Amniotic epithelial cell (primary cell): ENCODE results near the gene PODN.

ENCODE experiments used
- DNase-seq: peaks from one replicate; pipeline ENCODE4 v3.0.0-alpha.2; 2010; ENCODE audit warnings: low read depth

PODN gene

GRCh38 chr1:53051676-53052075, 10.3 kb upstream of the PODN start:
- DNase-seq: no peak

DNA sequence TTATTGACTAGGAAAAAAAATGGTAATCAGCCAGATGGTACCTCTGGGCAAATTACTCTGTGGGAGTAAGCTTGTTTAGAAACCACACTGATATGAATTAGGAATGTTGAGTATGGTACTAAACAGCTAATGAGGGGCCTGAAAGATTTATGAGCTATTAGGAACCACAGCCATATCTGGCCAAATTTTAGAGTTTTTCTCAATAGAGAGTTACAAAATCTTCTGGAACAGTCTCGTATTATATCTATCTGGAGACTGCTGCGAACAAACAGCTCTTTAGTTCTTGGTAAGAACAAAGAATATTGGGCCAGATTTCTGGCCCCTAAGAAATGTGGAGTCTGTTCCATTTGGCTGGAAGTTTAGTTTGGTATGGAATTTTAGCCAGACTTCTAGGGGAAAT, 4.9 kb upstream of the PODN start:
- DNase-seq: peak; percentile 88

GRCh38 chr1:53060579-53060978, 1.4 kb upstream of the PODN start:
- peak; percentile 68 for DNase-seq

DNA sequence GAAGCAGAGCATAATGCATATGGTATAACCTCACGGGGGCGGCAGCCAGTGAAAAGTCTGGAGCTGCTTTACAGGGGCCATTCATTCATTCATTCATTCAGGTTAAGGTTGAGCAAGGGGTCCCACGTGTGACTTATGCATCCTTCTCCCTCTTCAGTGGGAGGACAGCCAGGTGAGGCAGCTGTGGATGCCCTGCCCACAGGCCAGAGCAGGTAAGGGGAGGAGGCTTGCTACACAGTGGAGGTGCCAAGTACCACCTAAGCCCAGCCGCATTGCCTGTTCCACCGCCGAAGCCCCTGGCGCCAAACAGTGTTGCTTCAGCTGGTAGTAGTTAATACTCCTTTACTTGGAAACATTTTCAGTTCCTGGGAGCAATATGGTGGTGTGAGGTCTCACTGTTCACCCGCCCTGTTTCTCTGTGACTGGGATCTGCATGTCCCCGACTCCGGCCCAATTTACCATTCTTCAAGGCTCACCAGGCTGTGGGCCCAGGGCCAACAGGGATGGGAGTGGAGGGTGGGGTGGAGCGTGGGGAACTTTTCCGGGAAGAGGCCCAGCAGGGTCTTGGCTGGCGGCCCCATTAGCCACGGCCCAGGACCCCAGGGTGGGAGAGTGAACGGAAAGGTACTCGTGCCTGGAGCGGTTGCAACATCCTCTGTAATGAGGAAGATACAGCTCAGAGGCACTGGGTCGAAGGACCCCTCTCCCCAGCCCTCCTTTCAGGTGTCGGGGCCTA, 722 bp upstream of the PODN start:
- DNase-seq: no peak

GRCh38 chr1:53062708-53063591, 937 bp downstream of the PODN start:
- no peak for DNase-seq

DNA sequence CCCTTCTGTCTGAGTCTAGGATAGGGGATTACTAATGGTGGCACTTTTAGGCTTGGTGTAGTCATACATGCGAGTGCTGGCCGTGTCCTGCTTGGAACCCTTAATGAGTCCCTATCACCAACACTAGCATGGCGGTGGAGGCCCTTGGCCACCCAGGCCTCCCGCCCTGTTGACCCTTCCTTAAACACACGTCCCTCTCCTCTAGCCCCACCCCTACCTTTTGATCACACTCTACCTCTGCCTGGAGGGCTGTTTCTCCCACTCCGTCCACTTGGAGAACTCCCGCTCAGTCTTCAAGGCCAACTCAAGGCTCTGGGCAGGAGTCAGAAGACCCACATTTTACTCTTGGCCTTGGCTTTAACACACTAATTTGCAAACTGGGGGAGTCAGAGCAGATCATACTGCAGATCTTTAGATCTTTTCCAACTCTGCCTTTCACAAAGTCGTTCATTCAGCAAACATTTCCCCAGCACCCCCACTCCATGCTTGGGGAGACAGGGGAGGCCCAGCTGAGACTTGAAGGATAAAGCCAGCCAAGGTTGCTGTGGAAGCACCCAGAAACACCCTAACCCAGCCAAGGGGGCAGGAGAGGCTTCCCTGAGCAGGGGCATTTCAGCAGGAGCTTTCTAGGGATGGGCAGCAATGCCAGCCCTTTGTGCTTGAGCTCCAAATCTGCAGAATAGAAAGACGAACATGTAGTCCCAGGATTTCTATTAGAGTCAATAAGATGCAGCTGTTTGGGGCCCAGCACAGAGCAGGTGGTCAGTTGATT, 1.9 kb downstream of the PODN start:
- no peak for DNase-seq

GRCh38 chr1:53065391-53065790, 3.4 kb downstream of the PODN start:
- DNase-seq: no peak

DNA sequence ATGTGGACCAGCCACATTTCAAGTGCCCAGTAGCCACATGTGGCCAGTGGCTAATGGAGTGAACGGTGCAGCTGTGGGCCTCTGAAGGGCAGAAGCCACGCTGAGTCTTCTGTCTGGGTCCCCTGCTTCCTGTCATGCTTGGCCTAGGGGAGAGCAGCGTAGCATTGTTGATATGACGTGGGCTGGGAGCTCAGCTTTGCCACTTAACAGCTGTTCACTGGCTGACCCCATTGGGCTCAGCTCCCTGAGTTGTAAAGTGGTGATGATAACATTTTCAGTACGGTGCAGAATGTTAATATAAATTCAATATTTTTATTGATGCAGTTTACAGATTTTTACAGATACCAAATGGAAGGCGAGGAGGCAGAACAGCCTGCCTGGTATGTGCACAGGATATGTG, 4.5 kb downstream of the PODN start:
- no peak for DNase-seq

- DNase-seq: no peak
Observed at GRCh38 chr1:53066891-53067738, 5.1 kb downstream of the PODN start.

- no peak for DNase-seq
Observed at GRCh38 chr1:53067886-53068285, 5.9 kb downstream of the PODN start.

- no peak for DNase-seq
Observed at GRCh38 chr1:53068314-53069099, 6.5 kb downstream of the PODN start.

- DNase-seq: no peak
Observed at GRCh38 chr1:53069265-53069662, 7.3 kb downstream of the PODN start.

DNA sequence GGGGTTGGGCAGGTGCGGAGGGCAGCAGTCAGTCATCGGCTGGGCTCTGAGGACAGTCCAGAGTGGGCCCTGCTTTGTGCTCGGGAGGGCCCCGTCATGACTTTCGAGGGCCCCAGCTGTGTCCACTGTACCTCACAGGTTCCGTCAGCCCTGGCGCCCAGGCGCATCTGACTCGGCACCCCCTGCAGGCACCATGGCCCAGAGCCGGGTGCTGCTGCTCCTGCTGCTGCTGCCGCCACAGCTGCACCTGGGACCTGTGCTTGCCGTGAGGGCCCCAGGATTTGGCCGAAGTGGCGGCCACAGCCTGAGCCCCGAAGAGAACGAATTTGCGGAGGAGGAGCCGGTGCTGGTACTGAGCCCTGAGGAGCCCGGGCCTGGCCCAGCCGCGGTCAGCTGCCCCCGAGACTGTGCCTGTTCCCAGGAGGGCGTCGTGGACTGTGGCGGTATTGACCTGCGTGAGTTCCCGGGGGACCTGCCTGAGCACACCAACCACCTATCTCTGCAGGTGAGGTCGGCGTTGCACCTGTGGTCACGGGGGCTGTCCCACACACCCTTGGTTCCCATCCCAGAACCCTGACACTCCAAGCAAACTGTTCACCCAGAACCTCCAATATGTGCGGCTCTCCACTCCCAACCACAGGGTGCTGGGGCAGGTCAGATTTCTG, 7.8 kb downstream of the PODN start:
- DNase-seq: no peak

DNA sequence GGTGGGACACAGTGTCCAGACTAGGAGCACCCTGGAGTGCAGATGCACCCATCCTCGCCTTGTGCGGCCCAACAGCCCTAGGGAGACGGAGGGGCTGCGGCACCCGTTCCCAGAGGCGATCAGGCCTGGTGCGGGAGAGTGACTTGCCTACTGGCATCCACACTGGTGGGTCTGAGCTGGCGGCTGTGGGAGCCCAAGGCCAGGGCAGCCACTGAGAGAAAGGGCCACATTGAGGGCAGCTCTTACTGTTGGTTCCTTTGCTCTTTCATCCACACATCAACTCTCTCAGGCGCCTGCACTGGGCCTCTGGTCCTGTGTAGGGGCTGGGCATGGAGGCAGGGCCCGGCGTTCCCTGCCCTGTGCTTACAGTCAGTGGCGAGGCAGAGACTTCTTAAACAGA, 8.6 kb downstream of the PODN start:
- no peak for DNase-seq

GRCh38 chr1:53071167-53071865, 9.3 kb downstream of the PODN start:
- DNase-seq: no peak

DNA sequence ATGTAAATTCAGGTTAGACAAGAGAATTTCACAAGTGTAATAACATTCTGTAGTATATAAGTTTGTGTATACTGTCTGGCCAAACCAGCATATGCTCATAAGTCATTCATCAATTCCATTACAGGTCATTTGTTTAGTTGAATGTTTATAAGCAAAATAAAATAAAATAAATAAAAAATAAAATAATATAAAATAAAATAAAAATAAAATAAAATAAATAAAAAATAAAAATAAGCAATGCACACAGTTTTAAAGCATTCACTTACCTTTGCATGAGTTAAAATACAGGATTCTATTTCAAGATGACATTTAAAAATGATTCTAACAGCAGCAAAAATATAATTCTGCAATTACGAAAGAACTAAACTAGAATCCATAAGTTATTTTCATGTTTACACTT, 9.9 kb downstream of the PODN start:
- DNase-seq: no peak

DNA sequence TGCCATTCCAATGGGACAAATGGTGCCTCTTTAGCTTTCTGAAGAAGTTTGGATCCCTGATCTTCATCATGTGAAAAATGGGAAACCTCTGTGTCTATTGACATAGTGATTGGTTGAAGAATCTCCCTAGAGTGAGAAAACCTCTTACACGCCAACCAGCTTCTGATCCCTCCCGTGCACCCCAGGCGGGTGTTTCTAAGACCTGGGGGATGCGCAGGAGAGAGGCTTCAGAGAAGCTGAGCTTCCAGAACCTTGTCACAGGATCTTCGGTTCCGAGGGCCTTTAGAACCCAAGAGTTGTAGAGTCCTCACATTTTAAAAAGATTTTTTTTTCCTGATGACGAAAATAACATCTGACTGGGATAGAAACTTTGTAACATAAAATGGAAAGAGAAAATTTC, 11.3 kb downstream of the PODN start:
- no peak for DNase-seq

DNA sequence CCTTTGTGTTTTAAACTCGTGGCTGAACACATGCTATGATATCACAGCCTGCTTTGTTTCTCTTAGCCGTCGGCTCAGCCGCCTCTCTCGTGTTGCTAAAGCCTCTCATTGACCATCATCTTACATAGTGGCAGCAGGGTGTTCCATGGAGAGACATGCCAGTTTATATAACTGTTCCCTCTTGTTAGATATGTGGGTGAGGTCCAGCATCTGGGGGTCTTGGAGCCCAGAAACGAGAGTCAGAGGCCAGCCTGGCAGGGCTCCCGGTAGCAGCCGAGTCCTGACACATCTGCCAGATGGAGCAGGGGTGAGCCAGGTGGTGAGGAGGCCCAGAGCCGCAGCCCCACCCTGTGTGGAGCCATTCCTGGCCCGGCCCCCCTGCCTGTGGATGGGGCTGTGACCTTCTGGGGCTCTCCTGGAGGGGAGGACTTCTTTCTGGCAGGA, 11.9 kb downstream of the PODN start:
- no peak for DNase-seq

DNA sequence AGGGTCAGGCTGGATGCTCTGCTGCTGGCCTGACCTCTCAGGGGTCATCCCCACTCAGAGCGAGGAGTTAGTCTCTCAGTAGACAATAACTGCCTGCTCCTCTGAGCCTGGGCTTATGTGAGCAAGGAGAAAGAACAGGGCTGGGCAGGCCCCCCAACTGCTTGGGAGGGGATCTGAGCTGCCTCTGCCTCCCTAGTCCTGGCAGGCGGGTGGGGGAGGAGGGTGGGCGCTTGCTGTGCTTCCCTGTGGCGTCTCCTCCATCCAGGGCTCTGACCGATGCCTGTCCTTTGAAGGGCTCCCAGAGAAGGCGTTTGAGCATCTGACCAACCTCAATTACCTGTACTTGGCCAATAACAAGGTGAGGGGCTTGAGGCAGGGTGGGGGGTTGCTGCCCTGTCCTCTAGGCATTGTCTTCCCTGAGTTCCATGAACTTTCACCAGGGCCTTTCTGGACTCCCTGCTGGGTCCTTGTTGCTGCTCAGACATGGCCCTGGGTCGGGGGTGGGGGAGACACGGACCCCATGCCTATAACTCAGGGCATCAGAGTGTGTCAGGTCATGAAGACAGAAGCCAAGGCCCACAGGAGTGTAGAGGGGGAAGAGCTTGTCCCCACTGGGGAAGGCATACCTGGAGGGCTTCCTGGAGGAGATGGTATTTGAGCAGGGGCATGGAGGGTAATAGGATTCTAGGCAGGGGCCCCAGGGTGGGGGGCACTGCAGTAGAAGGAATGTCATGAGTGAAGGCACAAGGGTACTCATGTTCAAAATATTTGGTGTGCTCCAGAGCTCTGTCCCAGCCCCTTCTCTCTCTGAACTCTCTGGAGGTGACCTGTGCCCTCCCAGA, 12.5 kb downstream of the PODN start:
- DNase-seq: no peak
